ENCODE data around the gene DYNC1I2. TPM values are rescaled to one million over a fixed set of nuclear protein-coding genes. Genes with fewer than 3 reads are reported as not detected.

Gene DYNC1I2
- polyA plus RNA-seq, 1 of the 3 experiments (the other 2 are of a cell fraction): 99.7 TPM

- H4K20me1 ChIP-seq (ENCODE audit: insufficient read depth): no peaks in the 10 kb centered on the region
- H3K4me3 ChIP-seq (ENCODE audit: low read depth in 2 of 2, low read length in 1 of 2): no peak overlapping the region
- H3K79me2 ChIP-seq (ENCODE audit: insufficient read depth): no peaks in the 10 kb centered on the region
- no peak for TF ChIP-seq ELF1 (IDR thresholded peaks at IDR 0.05)
- no peak for TF ChIP-seq TCF12 (IDR thresholded peaks at IDR 0.05)
- no peak for TF ChIP-seq RXRA (IDR thresholded peaks at IDR 0.05; ENCODE audit: borderline replicate concordance, low read depth)
- TF ChIP-seq RAD21 (IDR thresholded peaks at IDR 0.05; ENCODE audit: low read length): no peak
- TF ChIP-seq NRF1 (IDR thresholded peaks at IDR 0.05; ENCODE audit: low read depth, low read length): no peak
- no peak for TF ChIP-seq JUND (IDR thresholded peaks at IDR 0.05)
- TF ChIP-seq MAX (IDR thresholded peaks at IDR 0.05; ENCODE audit: low read depth): no peak
- no peak for TF ChIP-seq FOXM1 (IDR thresholded peaks at IDR 0.05; ENCODE audit: low read depth)
- TF ChIP-seq SIN3A (IDR thresholded peaks at IDR 0.05; ENCODE audit: borderline replicate concordance, low read depth, low read length): no peak
- no peak for TF ChIP-seq ZBTB33 (IDR thresholded peaks at IDR 0.05; ENCODE audit: borderline replicate concordance, low read depth)
- TF ChIP-seq NFIC (IDR thresholded peaks at IDR 0.05; ENCODE audit: borderline replicate concordance): no peak
- no peak for TF ChIP-seq MXI1 (IDR thresholded peaks at IDR 0.05; ENCODE audit: low read depth, low read length)
- no peak for TF ChIP-seq TAF1 (IDR thresholded peaks at IDR 0.05; ENCODE audit: borderline replicate concordance, low read depth, low read length)
- no peak for TF ChIP-seq GATA2 (CRISPR knock-in tag; IDR thresholded peaks at IDR 0.05)
- no peak for TF ChIP-seq CHD2 (IDR thresholded peaks at IDR 0.05; ENCODE audit: low read length, partially characterized antibody)
- no peak for TF ChIP-seq YY1 (IDR thresholded peaks at IDR 0.05; ENCODE audit: low read depth)
- H3K27me3 ChIP-seq (ENCODE audit: insufficient read depth): no peaks in the 10 kb centered on the region
- H3K4me1 ChIP-seq (ENCODE audit: control insufficient read depth in 1 of 2, insufficient read depth in 2 of 2, low read depth in 1 of 2, low read length in 1 of 2): no peaks in the 10 kb centered on the region
- WGBS (ENCODE audit: low lambda C conversion rate): 92% methylated on average over 6 of the region's 11 CpGs
- no peak overlapping the region for H3K9ac ChIP-seq
- no peak overlapping the region for H3K4me2 ChIP-seq
- CTCF ChIA-PET: interaction anchor here (1.1 kb wide), 2 partner anchors 23 to 319 kb away, joined by 3 to 4 read pairs; no protein-coding TSS in a partner anchor
- POLR2A ChIA-PET: no interaction called here
- no peaks in the 10 kb centered on the region for H3K9me3 ChIP-seq
- H2AFZ ChIP-seq (ENCODE audit: low read depth): no peak overlapping the region
- H3F3A ChIP-seq (replicated peaks; ENCODE audit: insufficient read depth): no peaks in the 10 kb centered on the region
- DNase-seq: no peak
- H3K36me3 ChIP-seq (replicated peaks in 1 of 2; ENCODE audit: control insufficient read depth in 1 of 2, insufficient read depth in 2 of 2, low read length in 1 of 2): peaks cover 40 to 41% of the 10 kb centered on the region in 2 experiments
- H3K9me2 ChIP-seq: no peaks in the 10 kb centered on the region
- H3K27ac ChIP-seq (ENCODE audit: low read depth in 2 of 2, low read length in 1 of 2): no peak overlapping the region
Measured at GRCh38 chr2:171787333-171788072, 100.2 kb downstream of the DYNC1I2 start.

- DNase-seq: no peak
- CTCF ChIA-PET: interaction anchor here (1.1 to 1.2 kb wide), 2 partner anchors 8 to 318 kb away, joined by 3 read pairs; no protein-coding TSS in a partner anchor
- H3K4me3 ChIP-seq (ENCODE audit: low read depth in 2 of 2, low read length in 1 of 2): no peak overlapping the region
- no peaks in the 10 kb centered on the region for H3K9me2 ChIP-seq
- no peak overlapping the region for H2AFZ ChIP-seq (ENCODE audit: low read depth)
- H3K36me3 ChIP-seq (replicated peaks in 1 of 2; ENCODE audit: control insufficient read depth in 1 of 2, insufficient read depth in 2 of 2, low read length in 1 of 2): peaks cover 34 to 37% of the 10 kb centered on the region in 2 experiments
- H3K4me1 ChIP-seq (ENCODE audit: control insufficient read depth in 1 of 2, insufficient read depth in 2 of 2, low read depth in 1 of 2, low read length in 1 of 2): no peaks in the 10 kb centered on the region
- H3K79me2 ChIP-seq (ENCODE audit: insufficient read depth): no peaks in the 10 kb centered on the region
- H3K27me3 ChIP-seq (ENCODE audit: insufficient read depth): no peaks in the 10 kb centered on the region
- TF ChIP-seq REST (IDR thresholded peaks at IDR 0.05; ENCODE audit: low read depth, low read length): no peak
- no peak for TF ChIP-seq RFX5 (IDR thresholded peaks at IDR 0.05; ENCODE audit: low read length)
- no peak overlapping the region for H3K9ac ChIP-seq
- no peak overlapping the region for H3K27ac ChIP-seq (ENCODE audit: low read depth in 2 of 2, low read length in 1 of 2)
- no peaks in the 10 kb centered on the region for H3K9me3 ChIP-seq
- POLR2A ChIA-PET: no interaction called here
- H4K20me1 ChIP-seq (ENCODE audit: insufficient read depth): no peaks in the 10 kb centered on the region
- no peak overlapping the region for H3K4me2 ChIP-seq
- H3F3A ChIP-seq (replicated peaks; ENCODE audit: insufficient read depth): no peaks in the 10 kb centered on the region
- WGBS (ENCODE audit: low lambda C conversion rate): 96% methylated on average over 7 of the region's 7 CpGs
Measured at GRCh38 chr2:171788316-171788993, 101.2 kb downstream of the DYNC1I2 start.

Data from SK-N-SH (cell line).